Stimulated activated CD4-positive, alpha-beta T cell treated with anti-CD3 and anti-CD28 coated beads, Interleukin-2, amount 100 ng/mL, for 4 hours (primary cell): ENCODE measurements around the gene HBA1.
"Not testable (repeated sequence)": the region's sequence is repeated elsewhere in the genome, so short reads cannot be mapped to it uniquely, and the experiment has no call there.

Experiments used
- DNase-seq: peaks from one replicate; pipeline ENCODE4 v3.0.0-alpha.2; 2020; ENCODE audit warnings: low read depth

Gene HBA1

DNA sequence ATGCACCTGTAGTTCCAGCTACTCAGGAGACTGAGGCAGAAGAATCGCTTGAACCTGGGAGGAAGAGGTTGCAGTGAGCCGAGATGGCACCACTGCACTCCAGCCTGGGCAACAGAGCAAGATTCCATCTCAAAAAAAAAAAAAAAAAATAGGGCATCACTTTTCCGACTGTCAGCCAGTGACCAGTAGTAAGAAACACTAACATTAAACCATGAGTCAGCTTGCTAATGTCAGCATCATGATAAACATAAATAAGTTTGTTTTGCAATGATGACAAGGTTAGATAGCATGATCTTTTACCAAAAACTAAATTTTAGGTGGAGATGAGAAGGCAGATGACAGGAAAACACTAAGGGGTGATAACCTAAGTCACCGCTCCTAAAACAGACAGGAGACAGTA is 32.9 kb downstream of the HBA1 start:
- DNase-seq, result not testable (repeated sequence)

DNA sequence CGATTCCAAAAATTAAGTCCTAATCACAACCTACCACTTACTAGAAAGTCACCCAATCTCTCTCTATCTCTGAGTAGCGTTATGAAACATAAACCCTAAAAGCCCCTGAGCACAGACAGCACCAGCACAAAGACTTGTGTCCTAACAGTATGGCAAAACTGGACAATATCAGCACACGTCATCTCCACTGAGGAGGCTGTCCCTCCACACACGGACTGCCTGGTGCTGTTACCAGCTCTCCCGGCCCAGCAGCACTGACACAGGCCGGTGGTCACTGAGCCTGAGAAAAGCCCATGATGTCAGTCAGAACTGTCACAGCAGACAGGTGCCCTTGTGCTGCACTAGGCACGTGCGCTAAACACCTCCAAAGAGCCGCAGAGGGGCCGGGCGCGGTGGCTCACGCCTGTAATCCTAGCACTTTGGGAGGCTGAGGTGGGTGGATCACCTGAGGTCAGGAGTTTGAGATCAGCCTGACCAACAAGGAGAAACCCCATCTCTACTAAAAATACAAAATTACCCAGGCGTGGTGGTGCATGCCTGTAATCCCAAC is 35.2 kb downstream of the HBA1 start:
- DNase-seq, result not testable (repeated sequence)

DNA sequence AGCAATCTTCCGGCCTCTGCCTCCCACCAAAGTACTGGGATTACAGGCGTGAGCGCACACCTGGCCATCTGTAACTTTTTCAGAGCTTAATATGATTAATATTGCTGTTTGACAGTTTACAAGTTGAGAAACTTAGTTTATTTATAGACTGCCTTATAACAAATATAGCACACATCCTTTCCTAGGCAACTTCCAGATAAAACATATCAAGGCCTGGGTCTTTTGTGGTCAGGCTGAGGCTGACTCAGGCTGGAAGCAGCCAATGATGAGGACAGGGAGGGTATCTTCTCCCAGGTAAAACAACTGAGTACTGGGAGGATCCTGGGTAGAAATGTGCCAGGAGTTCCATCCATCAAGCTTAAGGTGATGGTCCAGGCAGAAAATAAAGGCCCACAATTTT is 36.5 kb downstream of the HBA1 start:
- DNase-seq, result no peak

DNA sequence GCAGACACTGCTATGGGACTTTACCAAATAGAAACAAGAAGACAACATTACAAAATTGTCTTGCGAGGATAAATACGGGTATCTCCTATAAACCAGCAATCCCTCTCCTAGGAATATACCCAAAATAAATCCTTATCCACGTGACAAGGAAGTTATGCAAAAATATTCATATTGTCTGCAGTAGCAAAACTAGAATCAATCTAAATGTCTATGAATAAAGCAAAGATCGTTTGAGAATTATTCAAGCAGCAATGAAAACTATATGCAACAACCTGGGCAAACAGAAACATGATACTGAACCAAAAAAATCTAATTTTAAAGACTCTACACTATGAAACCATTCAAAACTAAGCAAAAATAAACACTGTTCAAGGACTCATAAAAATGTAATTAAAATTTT is 43.5 kb downstream of the HBA1 start:
- no peak for DNase-seq
